ENCODE measurements around the gene PDE6H.

The PDE6H gene

GRCh38 chr12:14974633-14975032 lies 1.8 kb downstream of the PDE6H start:
- no peak for DNase-seq (ENCODE audit: low read depth in 2 of 2)

- DNase-seq (ENCODE audit: low read depth in 2 of 2) = no peak
Measured at GRCh38 chr12:14975457-14975856, 2.6 kb downstream of the PDE6H start.

- DNase-seq (ENCODE audit: low read depth in 2 of 2) = no peak
Measured at GRCh38 chr12:14976658-14977057, 3.8 kb downstream of the PDE6H start.

- DNase-seq (ENCODE audit: low read depth in 2 of 2) = no peak
Measured at GRCh38 chr12:14979468-14979867, 6.6 kb downstream of the PDE6H start.

- DNase-seq (ENCODE audit: low read depth in 2 of 2) = no peak
Measured at GRCh38 chr12:14981049-14981448, 8.2 kb downstream of the PDE6H start.

- no peak for DNase-seq (ENCODE audit: low read depth in 2 of 2)
Measured at GRCh38 chr12:14982562-14982961, 9.7 kb downstream of the PDE6H start.

GRCh38 chr12:14982991-14983390 lies 10.1 kb downstream of the PDE6H start:
- DNase-seq (ENCODE audit: low read depth in 2 of 2) = no peak

- no peak for DNase-seq (ENCODE audit: low read depth in 2 of 2)
Measured at GRCh38 chr12:14984036-14984435, 11.2 kb downstream of the PDE6H start.

- DNase-seq (ENCODE audit: low read depth in 2 of 2) = no peak
Measured at GRCh38 chr12:14984766-14985285, 12.0 kb downstream of the PDE6H start.

GRCh38 chr12:14986449-14986848 lies 13.6 kb downstream of the PDE6H start:
- DNase-seq (ENCODE audit: low read depth in 2 of 2) = no peak

- DNase-seq (ENCODE audit: low read depth in 2 of 2) = no peak
Measured at GRCh38 chr12:14988035-14988434, 15.2 kb downstream of the PDE6H start.

- DNase-seq (ENCODE audit: low read depth in 2 of 2) = no peak
Measured at GRCh38 chr12:14989790-14990189, 16.9 kb downstream of the PDE6H start.

- DNase-seq (ENCODE audit: low read depth in 2 of 2) = no peak
Measured at GRCh38 chr12:14991069-14991468, 18.2 kb downstream of the PDE6H start.

GRCh38 chr12:14992673-14993072 lies 19.8 kb downstream of the PDE6H start:
- no peak for DNase-seq (ENCODE audit: low read depth in 2 of 2)

GRCh38 chr12:14993117-14993516 lies 20.3 kb downstream of the PDE6H start:
- no peak for DNase-seq (ENCODE audit: low read depth in 2 of 2)

- peak in 1 of 2 donors; percentile 23 for DNase-seq (ENCODE audit: low read depth in 2 of 2)
Measured at GRCh38 chr12:14993537-14994266, 20.9 kb downstream of the PDE6H start.

- DNase-seq (ENCODE audit: low read depth in 2 of 2) = no peak
Measured at GRCh38 chr12:14994610-14995009, 21.8 kb downstream of the PDE6H start.

GRCh38 chr12:14995583-14996425 lies 23.0 kb downstream of the PDE6H start:
- DNase-seq (ENCODE audit: low read depth in 2 of 2) = no peak

GRCh38 chr12:14997998-14998397 lies 25.2 kb downstream of the PDE6H start:
- no peak for DNase-seq (ENCODE audit: low read depth in 2 of 2)

- DNase-seq (ENCODE audit: low read depth in 2 of 2) = no peak
Measured at GRCh38 chr12:14999021-14999694, 26.3 kb downstream of the PDE6H start.

- DNase-seq (ENCODE audit: low read depth in 2 of 2) = no peak
Measured at GRCh38 chr12:14999695-15000365, 27.0 kb downstream of the PDE6H start.

GRCh38 chr12:15000575-15000974 lies 27.7 kb downstream of the PDE6H start:
- DNase-seq (ENCODE audit: low read depth in 2 of 2) = no peak

All from stimulated activated CD8-positive, alpha-beta memory T cell treated with anti-CD3 and anti-CD28 coated beads, Interleukin-15, amount 100 ng/mL, for 48 hours (primary cell).